GM12865 (cell line): ENCODE data around the gene TPCN1.

ENCODE experiments used
- DNase-seq: peaks from one replicate; pipeline ENCODE4 v3.0.0; 2010; ENCODE audit warnings: low read depth
- H3K4me3 ChIP-seq: 2 replicates; pipeline ENCODE4 v1.5.1; 2011; ENCODE audit warnings: mild to moderate bottlenecking, low read depth, low read length, control low read depth
- CTCF ChIP-seq: IDR thresholded peaks from 2 replicates; pipeline ENCODE4 v1.5.1; 2011; ENCODE audit warnings: low read length, control low read depth, low read depth, inconsistent platforms; ENCODE audit not compliant: insufficient read depth; ENCODE audit errors: missing control alignments

Gene TPCN1

DNA sequence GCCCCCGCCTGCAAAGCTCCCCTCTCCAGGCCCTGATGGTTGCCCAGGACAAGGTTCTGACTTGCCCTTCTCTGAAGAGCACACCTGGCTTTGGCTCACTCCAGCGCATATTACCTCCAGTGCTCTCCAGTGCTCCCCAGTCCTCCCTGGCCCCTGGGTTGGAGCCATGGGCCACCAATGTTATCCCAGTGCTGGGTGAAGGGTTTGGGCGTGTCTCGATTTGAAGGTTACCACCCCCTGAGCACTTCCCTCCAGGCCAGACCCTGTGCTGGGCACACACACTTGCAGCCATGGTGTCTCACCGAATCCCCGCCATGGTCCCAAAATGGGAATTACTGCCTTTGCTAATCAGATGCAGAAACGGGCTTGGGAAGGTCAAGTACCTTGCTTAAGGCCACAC, 24.7 kb upstream of the TPCN1 start:
- DNase-seq, result no peak

DNA sequence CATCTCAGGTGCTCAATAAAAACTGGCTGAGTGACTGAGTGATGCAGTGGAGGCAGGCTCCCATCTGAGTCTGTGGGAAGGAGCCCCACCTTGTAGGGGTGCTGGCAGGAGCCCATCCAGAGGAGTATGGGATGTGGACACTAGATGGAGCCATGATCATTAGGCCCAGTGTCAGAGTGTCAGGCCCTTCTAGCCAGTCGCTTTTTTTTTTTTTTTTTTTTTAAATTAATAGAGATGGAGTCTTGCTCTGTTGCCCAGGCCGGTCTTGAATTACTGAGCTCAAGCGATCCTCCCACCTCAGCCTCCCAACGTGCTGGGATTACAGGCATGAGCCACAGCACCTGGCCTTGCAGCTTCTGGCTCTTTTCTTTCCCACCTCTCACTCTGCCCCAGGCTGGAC, 24.3 kb upstream of the TPCN1 start:
- H3K4me3 ChIP-seq, result no peak overlapping the region
- DNase-seq, result peak; percentile 88
- peak; percentile 74 for TF ChIP-seq CTCF

More for the DNA sequence above, 24.7 kb upstream of the TPCN1 start:
- TF ChIP-seq CTCF, result no peak
- no peak overlapping the region for H3K4me3 ChIP-seq

DNA sequence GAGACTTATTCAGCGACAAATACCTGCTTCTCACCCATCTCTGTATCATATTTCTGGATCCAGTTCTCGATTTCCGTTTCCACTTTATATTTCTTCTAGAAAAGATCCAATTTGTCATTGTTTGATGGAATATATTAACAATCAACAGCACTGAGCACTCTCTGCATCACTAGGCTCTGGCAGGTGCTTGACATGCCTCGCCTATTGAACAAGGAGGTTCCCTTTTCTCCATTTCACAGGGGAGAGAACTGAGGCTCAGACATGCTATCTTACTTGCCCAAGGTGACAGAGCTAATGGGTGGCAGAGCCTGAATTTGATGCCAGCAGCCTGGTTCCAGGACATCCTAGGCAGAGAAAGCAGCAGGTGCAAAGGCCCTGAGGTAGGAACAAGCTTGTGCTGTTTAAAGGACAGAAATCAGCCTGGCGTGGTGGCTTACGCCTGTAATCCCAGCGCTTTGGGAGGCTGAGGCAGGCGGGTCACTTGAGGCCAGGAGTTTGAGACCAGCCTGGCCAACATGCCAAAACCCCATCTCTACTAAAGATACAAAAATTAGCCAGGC, 23.7 kb upstream of the TPCN1 start:
- DNase-seq, result no peak
- TF ChIP-seq CTCF, result no peak
- H3K4me3 ChIP-seq, result no peak overlapping the region

DNA sequence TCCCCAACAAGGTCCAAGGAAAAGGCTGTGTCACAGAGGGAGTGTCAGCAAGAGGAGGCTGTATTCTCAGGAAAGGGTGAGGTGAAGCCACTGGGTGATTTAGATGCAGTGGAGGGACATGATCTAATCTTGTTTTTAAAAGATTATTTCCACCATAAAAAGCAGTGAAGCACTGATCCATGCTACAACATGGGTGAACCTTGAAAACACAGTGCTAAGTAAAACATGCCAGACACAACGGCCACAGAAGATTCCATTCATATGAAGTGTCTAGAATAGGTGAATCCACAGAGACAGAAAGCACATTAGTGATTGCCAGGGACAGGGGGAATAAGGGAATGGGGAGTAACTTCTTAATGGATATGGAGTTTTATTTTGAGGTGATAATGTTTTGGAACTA, 23.0 kb upstream of the TPCN1 start:
- no peak for TF ChIP-seq CTCF
- H3K4me3 ChIP-seq, result no peak overlapping the region
- no peak for DNase-seq

GRCh38 chr12:113200021-113200797, 21.1 kb upstream of the TPCN1 start:
- TF ChIP-seq CTCF, result no peak
- no peak overlapping the region for H3K4me3 ChIP-seq
- no peak for DNase-seq

DNA sequence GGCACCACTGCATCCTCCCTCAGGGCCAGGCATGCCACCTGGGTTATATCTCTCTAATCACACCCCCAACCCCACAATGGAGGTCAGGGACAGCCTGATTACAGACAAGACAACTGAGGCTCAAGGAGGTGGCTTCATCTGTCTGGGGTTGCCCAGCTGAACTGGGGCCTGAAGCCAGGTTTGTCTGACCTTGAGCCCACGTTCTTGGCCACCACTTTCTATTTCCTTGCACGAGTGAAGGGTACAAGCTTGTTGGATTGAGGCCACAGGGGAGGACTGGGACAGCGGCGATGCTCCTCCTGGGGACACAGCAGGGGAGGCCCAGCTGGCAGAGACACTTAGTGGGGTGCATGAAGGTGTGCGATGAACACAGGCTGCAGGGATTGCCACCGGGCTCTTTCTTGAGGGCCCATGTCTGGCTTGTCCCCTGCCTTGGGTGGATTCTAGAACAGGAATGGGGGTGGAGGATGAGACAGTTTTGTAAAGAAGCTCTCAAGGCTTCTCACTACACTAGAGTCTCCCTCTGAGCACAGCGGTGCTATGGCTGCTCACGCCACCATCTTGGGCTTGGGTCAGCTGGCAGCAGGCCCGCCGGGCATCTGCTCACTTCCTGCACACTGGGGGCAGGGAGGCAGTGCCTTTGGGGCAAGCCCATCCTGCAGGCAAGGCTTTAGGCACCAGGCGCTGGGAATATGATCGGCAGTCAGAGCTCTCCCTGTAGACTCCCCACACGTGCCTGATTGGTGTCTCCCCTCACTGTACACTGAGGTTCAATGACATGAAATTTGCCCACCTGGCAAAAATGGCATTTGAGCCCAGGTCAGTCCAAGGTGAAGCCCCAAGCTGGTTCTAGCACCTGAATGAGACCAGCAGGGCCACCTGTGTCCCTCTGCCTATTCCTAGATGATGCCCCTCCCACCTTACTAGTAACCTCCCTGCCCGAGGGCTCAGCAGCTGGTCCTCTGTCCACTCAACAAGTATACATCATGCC, 19.8 kb upstream of the TPCN1 start:
- H3K4me3 ChIP-seq, result no peak overlapping the region
- DNase-seq, result no peak
- TF ChIP-seq CTCF, result no peak
